22Rv1 (cell line): ENCODE measurements around the gene HLCS.

Source experiments
- CTCF ChIP-seq: fragments of 450-650 bp; IDR thresholded peaks from 2 replicates; pipeline ENCODE4 v1.5.1; 2017; ENCODE audit warnings: mild to moderate bottlenecking
- ZFX ChIP-seq: fragments of 450-650 bp; IDR thresholded peaks from 2 replicates; pipeline ENCODE4 v1.6.1; 2017; ENCODE audit warnings: antibody characterized with exemption, borderline replicate concordance

- TF ChIP-seq CTCF (no peak), ZFX (no peak)
Measured at GRCh38 chr21:36786186-36786585, 180.3 kb downstream of the HLCS start.
